ENCODE results near the gene FNIP2. TPM values are rescaled to one million over a fixed set of nuclear protein-coding genes. Genes with fewer than 3 reads are reported as not detected.

Gene FNIP2
- total and polyA plus RNA-seq, 11 donors: 14.5 to 87.4 (median 40.9) TPM

Other genes starting within 250 kb of the FNIP2 start
- not detected for gene RXFP1, start 247.1 kb upstream of the FNIP2 start, total RNA-seq
- gene RXFP1, start 247.1 kb upstream of the FNIP2 start, polyA plus RNA-seq: not detected
- gene C4orf46, start 97.1 kb upstream of the FNIP2 start, total RNA-seq: 1 to 10 TPM; 2.0 to 8.1 (median 4.5) TPM
- 1 to 10 TPM; 2.4 to 2.8 TPM for gene C4orf46, start 97.1 kb upstream of the FNIP2 start, polyA plus RNA-seq
- gene ETFDH, start 96.7 kb upstream of the FNIP2 start, total RNA-seq: 100 to 1,000 TPM; 116 to 289 (median 221) TPM
- gene ETFDH, start 96.7 kb upstream of the FNIP2 start, polyA plus RNA-seq: 100 to 1,000 TPM in 1 of 2 donors, 10 to 100 TPM in 1; 56.1 to 259 TPM
- 10 to 100 TPM; 24.1 to 43.4 (median 30.7) TPM for gene PPID, start 45.6 kb upstream of the FNIP2 start, total RNA-seq
- gene PPID, start 45.6 kb upstream of the FNIP2 start, polyA plus RNA-seq: 10 to 100 TPM; 37.0 to 55.3 TPM

Data from heart left ventricle (tissue), 11 donors.